DOHH2 (cell line): ENCODE measurements around the gene SRP14.
A peak's percentile ranks its signal among the peaks of the same experiment; 100 is the strongest.

Experiments used
- H3F3A ChIP-seq: fragments of 200-600 bp; sonication (generic), shearing (Covaris generic); 2 replicates; pipeline ENCODE4 v1.6.0; 2016; ENCODE audit warnings: antibody characterized with exemption, mild to moderate bottlenecking; ENCODE audit not compliant: control insufficient read depth, insufficient read depth
- H3K27ac ChIP-seq: fragments of 200-600 bp; sonication (generic); 2 replicates; pipeline ENCODE4 v1.5.1; 2014; ENCODE audit warnings: low read depth, mild to moderate bottlenecking, low read length, moderate library complexity
- H3K27me3 ChIP-seq: fragments of 200-600 bp; sonication (generic); 2 replicates; pipeline ENCODE4 v1.6.1; 2014; ENCODE audit warnings: mild to moderate bottlenecking, low read length, mixed read lengths; ENCODE audit not compliant: control insufficient read depth
- H3K36me3 ChIP-seq: fragments of 200-600 bp; sonication (generic); 2 replicates; pipeline ENCODE4 v1.6.1; 2014; ENCODE audit warnings: mild to moderate bottlenecking, low read length, moderate library complexity, mixed read lengths; ENCODE audit not compliant: control insufficient read depth
- H3K4me1 ChIP-seq: fragments of 200-600 bp; sonication (generic); 2 replicates; pipeline ENCODE4 v1.6.1; 2014; ENCODE audit warnings: mild to moderate bottlenecking, low read length, mixed read lengths; ENCODE audit not compliant: control insufficient read depth
- H3K4me2 ChIP-seq: fragments of 200-600 bp; sonication (generic); 2 replicates; pipeline ENCODE4 v1.6.0; 2014; ENCODE audit warnings: mild to moderate bottlenecking, low read length, moderate library complexity
- H3K4me3 ChIP-seq: fragments of 200-600 bp; sonication (generic); 2 replicates; pipeline ENCODE4 v1.5.1; 2014; ENCODE audit warnings: mild to moderate bottlenecking, low read length, mixed read lengths
- H3K79me2 ChIP-seq: fragments of 200-600 bp; sonication (generic); 2 replicates; pipeline ENCODE4 v1.6.1; 2014; ENCODE audit warnings: mild to moderate bottlenecking, low read length, mixed read lengths; ENCODE audit not compliant: control insufficient read depth
- H3K9me2 ChIP-seq: fragments of 200-600 bp; sonication (generic); replicated peaks from 2 replicates; pipeline ENCODE4 v1.6.1; 2014; ENCODE audit warnings: mild to moderate bottlenecking, low read length, mixed read lengths; ENCODE audit not compliant: control insufficient read depth
- H3K9me3 ChIP-seq: fragments of 200-600 bp; sonication (generic); 2 replicates; pipeline ENCODE4 v1.6.1; 2014; ENCODE audit warnings: antibody characterized with exemption, low read length, mixed read lengths; ENCODE audit not compliant: control insufficient read depth, insufficient read depth
- H4K20me1 ChIP-seq: fragments of 200-600 bp; sonication (generic); 2 replicates; pipeline ENCODE4 v1.6.0; 2014; ENCODE audit warnings: low read depth, mild to moderate bottlenecking, antibody characterized with exemption, low read length, moderate library complexity; ENCODE audit not compliant: control insufficient read depth, insufficient read depth
- CTCF ChIP-seq: fragments of 200-600 bp; sonication (generic); IDR thresholded peaks from one replicate; pipeline ENCODE4 v1.5.1; 2014; ENCODE audit warnings: antibody characterized with exemption, mild to moderate bottlenecking, low read depth, low read length; ENCODE audit not compliant: poor library complexity, severe bottlenecking
- EZH2phosphoT487 ChIP-seq: fragments of 200-600 bp; sonication (generic); IDR thresholded peaks from 2 replicates; pipeline ENCODE4 v1.6.1; 2017; ENCODE audit warnings: borderline replicate concordance, mild to moderate bottlenecking, antibody characterized with exemption, low read length, moderate library complexity, mixed read lengths

SRP14 gene

GRCh38 chr15:40059821-40060220, 20.8 kb upstream of the SRP14 start:
- Histone ChIP-seq H3K27me3 (no peaks in the 10 kb centered on the region), H3F3A (peaks cover 19% of the 10 kb centered on the region), H3K36me3 (no peaks in the 10 kb centered on the region), H3K27ac (no peak overlapping the region), H3K9me2 (no peaks in the 10 kb centered on the region), H3K79me2 (no peaks in the 10 kb centered on the region), H3K4me3 (no peak overlapping the region), H4K20me1 (no peaks in the 10 kb centered on the region), H3K4me2 (no peak overlapping the region), H3K4me1 (peaks cover 65% of the 10 kb centered on the region), H3K9me3 (no peaks in the 10 kb centered on the region)
- no peak for TF ChIP-seq EZH2phosphoT487
- peak; percentile 19 for TF ChIP-seq CTCF

GRCh38 chr15:40058476-40059140, 19.6 kb upstream of the SRP14 start:
- Histone ChIP-seq H3K79me2 (no peaks in the 10 kb centered on the region), H3F3A (peaks cover 7% of the 10 kb centered on the region; the same call in 1 of the 2 replicates), H3K4me2 (peak overlapping the region; percentile 39), H3K27me3 (no peaks in the 10 kb centered on the region), H3K9me3 (no peaks in the 10 kb centered on the region), H3K4me1 (peaks cover 65% of the 10 kb centered on the region), H3K27ac (no peak overlapping the region), H3K4me3 (peak overlapping the region; percentile 4), H3K36me3 (peaks cover 7% of the 10 kb centered on the region), H4K20me1 (no peaks in the 10 kb centered on the region), H3K9me2 (no peaks in the 10 kb centered on the region)
- TF ChIP-seq EZH2phosphoT487 (no peak), CTCF (no peak)

GRCh38 chr15:40055576-40056293, 16.8 kb upstream of the SRP14 start:
- Histone ChIP-seq H3F3A (peaks cover 27% of the 10 kb centered on the region), H3K79me2 (no peaks in the 10 kb centered on the region), H3K4me1 (peaks cover 84% of the 10 kb centered on the region), H3K9me2 (no peaks in the 10 kb centered on the region), H3K9me3 (no peaks in the 10 kb centered on the region), H4K20me1 (no peaks in the 10 kb centered on the region), H3K36me3 (peaks cover 7% of the 10 kb centered on the region), H3K4me2 (peak overlapping the region; percentile 96), H3K27ac (peak overlapping the region; percentile 92), H3K4me3 (peak overlapping the region; percentile 67), H3K27me3 (no peaks in the 10 kb centered on the region)
- TF ChIP-seq CTCF (no peak), EZH2phosphoT487 (no peak)
